ENCODE results near the gene GNA15.
A peak's percentile ranks its signal among the peaks of the same experiment; 100 is the strongest.

GNA15 gene

GRCh38 chr19:3208317-3209207, 72.7 kb downstream of the GNA15 start:
- no peak for DNase-seq (ENCODE audit: low read depth)

- DNase-seq (ENCODE audit: low read depth): peak; percentile 21
These were observed 74.6 kb downstream of the GNA15 start for GRCh38 chr19:3210347-3211017.

DNA sequence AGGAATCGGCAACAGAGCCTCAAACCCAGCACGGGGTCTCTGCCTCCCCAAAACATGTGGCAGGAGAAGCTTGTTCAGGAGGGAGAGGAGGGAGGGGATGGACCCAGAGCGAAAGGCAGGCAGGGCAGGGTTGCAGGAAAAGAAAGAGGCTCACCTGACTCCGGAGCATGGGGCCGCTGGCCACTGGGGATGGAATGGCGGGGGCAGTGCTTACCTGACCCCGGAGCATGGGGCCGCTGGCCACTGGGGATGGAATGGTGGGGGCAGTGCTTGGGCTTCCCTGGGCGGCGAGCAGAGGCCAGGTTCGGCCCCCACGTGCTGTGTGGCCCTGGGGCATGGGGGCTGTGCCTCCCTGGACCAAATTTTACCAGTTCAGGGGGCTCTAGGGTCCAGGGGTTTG, 75.4 kb downstream of the GNA15 start:
- no peak for DNase-seq (ENCODE audit: low read depth)

DNA sequence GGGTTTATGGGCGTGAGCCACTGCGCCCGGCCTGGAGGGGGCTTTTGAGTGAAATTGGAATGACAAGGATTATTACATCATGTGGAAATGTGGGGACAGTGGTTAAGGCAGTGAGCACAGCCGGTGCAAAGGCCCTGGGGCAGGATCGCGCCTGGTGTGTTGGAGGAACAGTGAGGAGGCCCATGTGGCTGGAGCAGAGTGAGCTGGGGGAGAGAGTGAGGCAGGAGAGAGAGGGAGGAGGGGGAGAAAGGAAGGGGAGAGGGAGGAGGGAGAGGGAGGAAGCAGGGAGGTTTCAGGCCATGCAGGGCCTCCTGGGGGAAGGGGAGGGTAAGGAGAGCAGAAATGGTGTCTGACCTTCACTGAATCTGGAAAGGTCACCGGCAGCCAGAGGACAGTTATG, 77.3 kb downstream of the GNA15 start:
- no peak for DNase-seq (ENCODE audit: low read depth)
